Jurkat, Clone E6-1 (cell line): ENCODE results near the gene MAPT.
A peak's percentile ranks its signal among the peaks of the same experiment; 100 is the strongest.

ENCODE experiments used
- DNase-seq: peaks from one replicate; pipeline ENCODE4 v3.0.0-alpha.2; 2011; ENCODE audit warnings: low read depth, low spot score
- H3K4me3 ChIP-seq: 2 replicates; pipeline ENCODE4 v1.5.1; 2011; ENCODE audit warnings: mild to moderate bottlenecking, low read length, control low read depth, moderate library complexity

The MAPT gene

DNA sequence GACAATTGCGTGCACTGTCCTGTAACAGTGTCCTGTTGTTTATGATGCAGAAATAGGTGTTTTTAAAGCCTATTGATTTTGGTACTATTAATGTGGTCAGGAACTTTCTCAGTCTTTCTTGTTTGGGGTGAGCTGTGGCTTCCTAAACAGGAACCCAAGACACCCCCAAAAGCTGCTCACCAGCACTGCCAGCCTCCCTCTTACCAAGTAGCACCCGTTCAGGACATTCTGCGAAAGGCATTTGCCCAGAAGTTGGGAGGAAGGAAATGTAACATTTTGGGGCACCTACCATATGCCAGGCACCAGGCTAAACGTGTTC is 83.1 kb downstream of the MAPT start:
- DNase-seq: no peak
- H3K4me3 ChIP-seq: no peak overlapping the region

DNA sequence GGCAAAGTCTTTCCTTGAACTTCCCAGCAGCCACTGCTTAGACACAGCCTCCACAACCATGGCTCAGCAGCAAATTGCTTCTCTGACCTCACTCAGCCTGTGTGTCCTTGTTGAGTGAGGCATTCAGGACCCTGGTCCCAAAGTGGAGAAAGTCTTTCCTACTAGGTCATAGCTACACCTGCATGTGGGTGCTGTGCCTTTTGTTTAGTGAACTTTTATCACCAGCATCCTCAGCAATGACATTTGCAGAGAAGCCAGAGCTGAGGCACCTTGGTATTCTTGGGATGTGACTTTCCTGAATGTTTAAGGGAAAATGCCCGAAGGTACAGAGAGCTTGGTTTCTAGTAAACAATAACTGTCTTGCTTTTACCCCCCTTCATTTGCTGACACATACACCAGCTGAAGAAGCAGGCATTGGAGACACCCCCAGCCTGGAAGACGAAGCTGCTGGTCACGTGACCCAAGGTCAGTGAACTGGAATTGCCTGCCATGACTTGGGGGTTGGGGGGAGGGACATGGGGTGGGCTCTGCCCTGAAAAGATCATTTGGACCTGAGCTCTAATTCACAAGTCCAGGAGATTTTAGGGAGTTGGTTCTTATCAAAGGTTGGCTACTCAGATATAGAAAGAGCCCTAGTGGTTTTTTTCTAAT is 83.7 kb downstream of the MAPT start:
- no peak overlapping the region for H3K4me3 ChIP-seq
- DNase-seq: no peak

DNA sequence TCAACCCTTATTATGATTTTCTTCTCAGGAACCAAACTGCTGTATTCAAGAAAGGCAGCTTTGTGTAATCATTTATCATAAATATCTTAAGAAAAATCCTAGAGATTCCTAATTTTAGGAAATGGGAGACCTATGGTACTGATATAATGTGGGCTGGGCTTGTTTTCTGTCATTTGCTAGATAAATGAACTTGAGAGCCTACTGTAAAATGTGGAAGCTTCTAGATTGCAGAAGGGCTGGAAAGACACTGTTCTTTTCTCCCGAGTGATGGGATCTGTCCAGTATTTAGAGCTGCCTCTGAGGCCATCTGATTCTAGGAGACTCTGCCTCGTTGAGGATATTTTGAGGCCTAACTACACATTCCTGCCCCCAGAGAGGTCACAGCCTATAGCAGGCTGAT is 84.8 kb downstream of the MAPT start:
- no peak overlapping the region for H3K4me3 ChIP-seq
- no peak for DNase-seq

DNA sequence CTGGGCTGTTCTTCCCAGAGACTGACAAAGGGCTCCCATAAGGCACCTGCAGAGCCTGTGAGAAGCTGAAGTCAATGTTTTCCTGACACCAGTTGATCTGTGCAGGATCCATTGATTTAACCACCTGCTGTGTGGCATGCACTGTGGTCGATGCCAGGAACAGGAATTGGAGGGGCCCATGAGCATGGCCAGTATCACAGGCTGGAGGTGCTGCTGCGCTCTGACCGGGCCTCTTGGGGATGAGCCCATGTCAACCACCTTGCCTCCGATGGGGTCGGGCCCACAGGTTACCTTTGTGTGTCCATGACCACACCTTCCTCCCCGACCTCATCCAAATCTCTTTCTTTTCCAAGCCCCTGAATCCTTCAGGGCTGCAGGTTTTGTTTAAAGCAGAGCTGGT is 86.5 kb downstream of the MAPT start:
- H3K4me3 ChIP-seq: no peak overlapping the region
- DNase-seq: no peak

DNA sequence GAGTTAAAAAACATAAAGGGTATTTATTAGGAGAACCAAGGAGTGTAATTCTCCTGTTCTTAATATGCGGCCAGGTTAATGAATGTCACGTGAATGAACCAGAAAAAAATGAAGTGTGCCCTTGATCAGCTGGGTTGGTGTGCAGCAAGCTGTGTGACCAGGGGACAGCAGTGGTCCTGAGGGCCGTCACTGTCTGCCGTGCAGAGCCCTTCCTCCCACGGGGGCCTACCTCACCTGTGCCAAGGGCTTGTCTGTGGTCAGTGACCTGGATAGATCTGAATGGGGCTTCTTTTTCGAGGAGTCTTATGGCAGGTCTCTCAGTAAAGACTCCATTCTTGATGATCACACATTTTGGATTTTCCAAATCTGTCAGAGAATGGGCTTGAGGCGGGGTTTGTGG is 87.0 kb downstream of the MAPT start:
- no peak for DNase-seq
- H3K4me3 ChIP-seq: no peak overlapping the region

DNA sequence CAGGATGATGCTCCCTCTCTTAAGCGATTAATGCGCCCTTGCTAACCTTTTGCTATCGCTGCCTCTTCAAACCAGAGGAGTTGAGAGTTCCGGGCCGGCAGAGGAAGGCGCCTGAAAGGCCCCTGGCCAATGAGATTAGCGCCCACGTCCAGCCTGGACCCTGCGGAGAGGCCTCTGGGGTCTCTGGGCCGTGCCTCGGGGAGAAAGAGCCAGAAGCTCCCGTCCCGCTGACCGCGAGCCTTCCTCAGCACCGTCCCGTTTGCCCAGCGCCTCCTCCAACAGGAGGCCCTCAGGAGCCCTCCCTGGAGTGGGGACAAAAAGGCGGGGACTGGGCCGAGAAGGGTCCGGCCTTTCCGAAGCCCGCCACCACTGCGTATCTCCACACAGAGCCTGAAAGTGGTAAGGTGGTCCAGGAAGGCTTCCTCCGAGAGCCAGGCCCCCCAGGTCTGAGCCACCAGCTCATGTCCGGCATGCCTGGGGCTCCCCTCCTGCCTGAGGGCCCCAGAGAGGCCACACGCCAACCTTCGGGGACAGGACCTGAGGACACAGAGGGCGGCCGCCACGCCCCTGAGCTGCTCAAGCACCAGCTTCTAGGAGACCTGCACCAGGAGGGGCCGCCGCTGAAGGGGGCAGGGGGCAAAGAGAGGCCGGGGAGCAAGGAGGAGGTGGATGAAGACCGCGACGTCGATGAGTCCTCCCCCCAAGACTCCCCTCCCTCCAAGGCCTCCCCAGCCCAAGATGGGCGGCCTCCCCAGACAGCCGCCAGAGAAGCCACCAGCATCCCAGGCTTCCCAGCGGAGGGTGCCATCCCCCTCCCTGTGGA is 88.6 kb downstream of the MAPT start:
- DNase-seq: no peak
- H3K4me3 ChIP-seq: no peak overlapping the region

DNA sequence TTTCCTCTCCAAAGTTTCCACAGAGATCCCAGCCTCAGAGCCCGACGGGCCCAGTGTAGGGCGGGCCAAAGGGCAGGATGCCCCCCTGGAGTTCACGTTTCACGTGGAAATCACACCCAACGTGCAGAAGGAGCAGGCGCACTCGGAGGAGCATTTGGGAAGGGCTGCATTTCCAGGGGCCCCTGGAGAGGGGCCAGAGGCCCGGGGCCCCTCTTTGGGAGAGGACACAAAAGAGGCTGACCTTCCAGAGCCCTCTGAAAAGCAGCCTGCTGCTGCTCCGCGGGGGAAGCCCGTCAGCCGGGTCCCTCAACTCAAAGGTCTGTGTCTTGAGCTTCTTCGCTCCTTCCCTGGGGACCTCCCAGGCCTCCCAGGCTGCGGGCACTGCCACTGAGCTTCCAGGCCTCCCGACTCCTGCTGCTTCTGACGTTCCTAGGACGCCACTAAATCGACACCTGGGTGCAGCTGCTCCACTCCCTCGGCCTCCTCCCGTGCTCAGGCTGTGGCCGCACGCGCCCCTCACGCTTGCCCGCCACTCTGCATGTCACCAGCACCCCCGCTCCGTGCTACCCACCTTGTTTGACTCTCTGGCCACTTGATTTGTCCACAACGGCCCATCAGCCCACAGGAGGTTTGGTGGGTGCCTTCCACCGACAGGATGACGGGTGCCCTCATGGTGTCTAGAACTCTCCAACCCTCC is 89.4 kb downstream of the MAPT start:
- DNase-seq: no peak
- no peak overlapping the region for H3K4me3 ChIP-seq

DNA sequence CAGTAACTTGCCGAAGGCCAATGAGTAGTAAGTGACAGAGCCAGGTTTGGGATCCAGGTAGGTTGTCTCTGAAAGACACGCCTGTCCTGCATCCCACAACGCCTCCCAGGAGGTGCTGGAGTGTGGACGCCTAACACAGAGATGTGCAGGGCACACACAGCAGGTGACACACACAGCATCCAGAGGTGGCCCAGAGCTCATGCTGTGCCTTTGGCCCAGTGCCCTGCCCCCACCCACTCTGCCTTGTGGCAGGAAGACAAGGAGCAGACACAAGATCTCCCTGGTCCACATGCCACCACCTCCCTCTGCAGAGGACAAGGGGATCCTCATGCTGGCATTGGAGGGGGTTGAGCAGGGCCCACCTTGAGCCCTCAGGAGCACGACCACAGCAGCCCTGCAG is 90.0 kb downstream of the MAPT start:
- no peak for DNase-seq
- no peak overlapping the region for H3K4me3 ChIP-seq

DNA sequence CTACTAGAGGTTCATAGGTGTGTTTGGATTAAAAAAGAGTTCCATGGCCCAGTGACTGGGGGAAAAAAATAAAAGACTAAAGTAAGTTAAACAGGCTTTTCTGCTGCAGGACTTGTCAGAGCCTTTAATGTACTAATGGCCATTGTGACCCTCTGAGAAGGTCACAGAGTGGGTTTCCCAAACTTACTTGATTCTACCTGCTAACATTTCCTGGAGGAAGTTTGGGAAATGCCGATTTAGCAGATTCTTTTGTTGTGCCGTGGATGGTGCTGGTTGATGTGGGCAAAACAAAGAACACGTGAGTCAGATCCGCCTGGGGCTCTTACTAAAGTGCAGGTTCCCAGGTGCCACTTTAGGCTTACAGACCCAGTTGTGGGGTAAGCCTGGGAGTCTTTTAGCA is 91.1 kb downstream of the MAPT start:
- DNase-seq: peak; percentile 38

DNA sequence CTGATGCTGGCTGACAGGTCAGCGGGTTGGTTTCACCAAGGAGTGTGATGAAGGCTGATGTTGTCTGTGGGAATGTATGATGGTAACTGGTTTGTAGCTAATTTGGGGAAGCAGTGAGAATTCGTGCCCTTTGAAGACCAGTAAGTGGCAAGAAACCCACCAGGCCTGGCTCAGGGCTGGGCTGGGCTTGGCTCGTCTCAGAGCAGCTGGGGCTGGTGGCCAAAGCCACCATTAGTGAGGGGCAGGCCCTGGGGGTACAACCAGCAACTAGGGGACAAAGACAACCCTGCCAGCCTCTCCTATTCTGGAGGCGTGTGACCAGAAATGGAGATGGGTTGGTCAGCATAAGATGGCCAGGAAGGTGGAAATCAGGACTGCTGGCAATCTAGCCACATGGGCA is 91.7 kb downstream of the MAPT start:
- DNase-seq: no peak
- H3K4me3 ChIP-seq: no peak overlapping the region

More for the DNA sequence above, 91.1 kb downstream of the MAPT start:
- no peak overlapping the region for H3K4me3 ChIP-seq

DNA sequence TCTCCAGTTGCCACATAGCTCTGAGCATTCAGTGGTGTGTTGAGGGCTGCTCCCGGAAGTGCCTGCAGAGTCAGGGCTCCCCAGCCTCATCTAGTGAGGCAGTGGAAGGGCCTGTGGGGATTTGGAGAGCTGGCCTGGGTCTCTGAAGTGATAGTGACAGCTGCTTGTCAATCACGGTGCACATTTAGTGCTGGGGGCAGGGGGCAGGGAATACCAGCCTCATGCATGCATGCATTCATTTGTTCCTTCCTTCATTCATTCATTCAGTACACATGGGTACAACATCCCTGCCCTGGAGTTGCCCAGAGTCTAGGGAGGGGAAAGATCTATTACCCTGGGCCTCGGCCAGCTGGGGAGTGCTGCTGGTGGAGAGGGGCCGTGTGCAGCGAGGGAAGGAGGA is 93.4 kb downstream of the MAPT start:
- DNase-seq: no peak
- H3K4me3 ChIP-seq: no peak overlapping the region

DNA sequence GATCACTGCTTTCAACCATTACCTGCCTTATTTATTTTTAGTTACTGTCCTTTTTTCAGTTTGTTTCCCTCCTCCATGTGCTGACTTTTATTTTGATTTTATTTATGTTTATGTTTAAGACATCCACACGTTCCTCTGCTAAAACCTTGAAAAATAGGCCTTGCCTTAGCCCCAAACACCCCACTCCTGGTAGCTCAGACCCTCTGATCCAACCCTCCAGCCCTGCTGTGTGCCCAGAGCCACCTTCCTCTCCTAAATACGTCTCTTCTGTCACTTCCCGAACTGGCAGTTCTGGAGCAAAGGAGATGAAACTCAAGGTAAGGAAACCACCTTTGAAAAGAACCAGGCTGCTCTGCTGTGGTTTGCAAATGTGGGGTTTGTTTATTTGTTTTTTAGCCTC is 95.4 kb downstream of the MAPT start:
- H3K4me3 ChIP-seq: no peak overlapping the region
- DNase-seq: no peak

DNA sequence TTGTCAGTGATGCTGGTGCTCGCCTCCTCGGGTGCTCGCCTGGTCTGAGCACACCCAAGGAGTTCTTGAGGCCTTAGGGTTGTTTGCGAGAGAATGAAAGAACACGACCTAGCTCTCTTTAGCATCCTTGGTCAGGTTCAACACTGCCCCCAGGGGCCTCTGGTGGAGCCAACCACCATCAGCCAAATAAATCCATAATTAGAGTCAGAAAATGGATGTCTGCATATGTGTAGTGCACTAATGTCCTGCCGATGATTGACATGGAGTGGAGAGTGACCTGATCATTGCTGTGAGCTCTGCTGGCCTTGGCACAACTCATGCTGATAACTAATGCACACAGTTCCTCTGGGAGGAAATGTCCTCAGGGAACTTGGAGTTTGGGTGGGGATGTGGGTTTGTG is 96.5 kb downstream of the MAPT start:
- H3K4me3 ChIP-seq: no peak overlapping the region
- DNase-seq: no peak

DNA sequence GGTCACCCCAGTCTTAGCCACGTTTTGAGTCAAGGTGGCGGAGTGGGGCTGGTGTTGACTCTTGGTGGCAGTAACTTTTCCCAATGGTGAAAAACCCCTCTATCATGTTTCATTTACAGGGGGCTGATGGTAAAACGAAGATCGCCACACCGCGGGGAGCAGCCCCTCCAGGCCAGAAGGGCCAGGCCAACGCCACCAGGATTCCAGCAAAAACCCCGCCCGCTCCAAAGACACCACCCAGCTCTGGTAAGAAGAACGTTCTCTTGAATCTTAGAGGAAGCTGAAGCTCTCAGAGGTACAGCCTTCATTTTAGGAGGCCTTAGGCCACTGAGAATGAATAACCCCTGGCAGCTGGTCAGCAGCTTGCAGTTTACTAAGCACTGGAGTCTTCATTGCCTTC is 97.0 kb downstream of the MAPT start:
- DNase-seq: no peak
- no peak overlapping the region for H3K4me3 ChIP-seq

DNA sequence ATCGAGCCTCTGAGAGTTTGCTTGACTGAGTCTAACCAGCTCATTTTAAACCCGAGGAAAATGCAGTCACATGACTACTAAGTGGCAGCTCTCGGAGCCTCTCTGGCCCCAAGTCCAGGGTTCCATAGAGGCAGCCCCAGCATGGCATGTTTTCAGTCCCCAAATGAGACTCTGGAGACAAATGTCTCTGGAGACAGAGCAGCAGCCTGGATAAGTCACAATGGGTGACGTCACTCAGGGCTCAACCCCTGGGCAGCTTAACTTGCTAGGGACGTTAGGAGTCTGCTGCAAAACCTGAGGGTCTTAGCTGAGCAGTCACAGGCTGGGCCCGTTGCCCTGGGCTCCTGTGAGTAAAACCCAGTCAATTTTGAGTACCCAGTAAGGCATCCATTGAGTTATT is 97.8 kb downstream of the MAPT start:
- no peak for DNase-seq
- no peak overlapping the region for H3K4me3 ChIP-seq

DNA sequence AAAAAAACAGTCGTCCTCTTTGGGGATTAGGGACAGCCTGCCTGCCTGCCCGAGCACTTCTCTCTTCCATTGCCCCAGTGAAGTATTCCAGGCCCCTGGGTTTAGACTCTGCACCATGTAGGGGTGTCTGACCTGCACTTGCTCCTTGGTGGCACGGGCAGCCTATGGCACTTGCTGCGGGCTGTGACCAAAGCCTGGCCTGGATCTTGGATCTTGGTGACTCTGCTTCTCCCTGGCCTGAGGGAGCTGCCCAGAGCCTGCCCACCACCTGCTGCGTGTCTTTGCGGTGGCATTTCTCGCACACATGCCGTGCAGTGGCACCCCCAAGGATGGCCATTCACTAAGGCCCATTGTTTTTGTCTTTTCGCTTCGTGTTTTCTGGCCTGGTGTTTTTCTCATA is 98.5 kb downstream of the MAPT start:
- no peak for DNase-seq
- no peak overlapping the region for H3K4me3 ChIP-seq

DNA sequence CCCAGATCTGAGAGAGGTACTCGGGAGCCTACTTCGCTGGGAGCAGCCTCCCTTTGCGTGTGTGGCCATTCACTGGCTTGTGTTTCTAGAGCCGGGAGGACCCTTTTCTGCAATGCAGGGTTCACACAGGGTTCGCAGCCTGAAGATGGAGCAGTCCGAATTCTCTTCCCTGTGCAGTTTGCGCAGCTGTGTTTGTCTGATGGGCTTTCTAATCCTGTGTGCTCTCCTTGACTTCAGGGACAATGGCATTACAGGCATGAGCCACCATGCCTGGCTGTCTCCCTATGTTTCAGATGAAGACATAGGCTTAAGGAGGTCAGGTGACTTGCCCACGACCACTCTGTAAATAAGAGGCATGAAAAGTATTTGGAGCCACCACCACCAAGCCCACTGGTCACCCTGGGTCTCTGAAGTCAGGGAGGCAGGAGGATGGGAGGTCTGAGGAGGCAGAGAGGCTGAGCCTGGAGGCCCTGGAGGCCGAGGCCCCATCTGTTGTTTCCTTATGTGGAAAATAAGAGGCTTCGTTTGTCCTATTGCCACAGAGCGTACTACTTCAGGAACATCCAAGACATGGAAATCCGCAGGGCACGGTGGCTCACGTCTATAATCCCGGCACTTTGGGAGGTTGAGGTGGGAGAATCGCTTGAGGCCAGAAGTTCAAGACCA is 99.7 kb downstream of the MAPT start:
- DNase-seq: no peak

DNA sequence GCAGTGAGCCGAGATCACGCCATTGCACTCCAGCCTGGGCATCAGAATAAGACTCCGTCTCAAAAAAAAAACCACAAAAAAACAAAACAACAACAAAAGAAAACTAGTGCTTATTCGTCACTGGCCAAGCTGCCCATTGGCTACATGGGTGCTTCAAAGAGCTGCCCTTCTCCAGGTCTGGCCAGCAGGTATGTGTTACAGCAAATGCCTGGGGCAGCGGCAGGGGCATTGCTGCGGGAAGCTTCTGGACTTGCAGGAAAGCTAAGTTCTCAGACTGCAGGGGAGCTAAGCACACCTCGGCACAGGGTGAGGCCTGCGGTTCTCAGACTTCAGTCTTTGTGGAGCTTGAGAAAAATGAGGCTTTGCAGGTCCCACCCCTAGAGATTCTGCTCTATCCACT is 100.6 kb downstream of the MAPT start:
- H3K4me3 ChIP-seq: no peak overlapping the region
- DNase-seq: no peak

More for the DNA sequence above, 99.7 kb downstream of the MAPT start:
- no peak overlapping the region for H3K4me3 ChIP-seq

DNA sequence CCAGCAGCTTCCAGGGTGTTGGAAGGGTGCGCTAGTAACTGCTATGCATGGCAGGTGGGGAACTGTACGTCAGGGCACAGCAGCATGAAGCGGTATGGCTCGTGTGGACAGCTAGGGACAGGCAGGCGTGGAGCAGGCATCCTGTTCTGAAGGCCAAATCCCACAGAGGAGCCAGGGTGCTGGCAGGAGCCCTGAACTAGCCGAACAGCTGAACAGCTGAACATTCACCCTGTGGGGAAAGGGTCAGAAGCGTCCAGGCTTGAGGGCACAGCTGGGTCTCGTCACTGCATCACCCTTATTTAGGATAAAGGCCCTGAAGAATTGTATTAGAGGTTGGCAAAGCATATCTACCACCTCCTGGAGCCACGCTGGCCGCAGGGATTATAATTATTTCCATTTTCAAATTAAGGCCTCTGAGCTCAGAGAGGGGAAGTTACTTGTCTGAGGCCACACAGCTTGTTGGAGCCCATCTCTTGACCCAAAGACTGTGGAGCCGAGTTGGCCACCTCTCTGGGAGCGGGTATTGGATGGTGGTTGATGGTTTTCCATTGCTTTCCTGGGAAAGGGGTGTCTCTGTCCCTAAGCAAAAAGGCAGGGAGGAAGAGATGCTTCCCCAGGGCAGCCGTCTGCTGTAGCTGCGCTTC is 101.4 kb downstream of the MAPT start:
- H3K4me3 ChIP-seq: no peak overlapping the region
- DNase-seq: no peak
